Measurements from ENCODE around the gene PDCD5.

- TF ChIP-seq EZH2 (IDR thresholded peaks at IDR 0.05; ENCODE audit: low read depth): no peak
- TF ChIP-seq, protein P1, sequence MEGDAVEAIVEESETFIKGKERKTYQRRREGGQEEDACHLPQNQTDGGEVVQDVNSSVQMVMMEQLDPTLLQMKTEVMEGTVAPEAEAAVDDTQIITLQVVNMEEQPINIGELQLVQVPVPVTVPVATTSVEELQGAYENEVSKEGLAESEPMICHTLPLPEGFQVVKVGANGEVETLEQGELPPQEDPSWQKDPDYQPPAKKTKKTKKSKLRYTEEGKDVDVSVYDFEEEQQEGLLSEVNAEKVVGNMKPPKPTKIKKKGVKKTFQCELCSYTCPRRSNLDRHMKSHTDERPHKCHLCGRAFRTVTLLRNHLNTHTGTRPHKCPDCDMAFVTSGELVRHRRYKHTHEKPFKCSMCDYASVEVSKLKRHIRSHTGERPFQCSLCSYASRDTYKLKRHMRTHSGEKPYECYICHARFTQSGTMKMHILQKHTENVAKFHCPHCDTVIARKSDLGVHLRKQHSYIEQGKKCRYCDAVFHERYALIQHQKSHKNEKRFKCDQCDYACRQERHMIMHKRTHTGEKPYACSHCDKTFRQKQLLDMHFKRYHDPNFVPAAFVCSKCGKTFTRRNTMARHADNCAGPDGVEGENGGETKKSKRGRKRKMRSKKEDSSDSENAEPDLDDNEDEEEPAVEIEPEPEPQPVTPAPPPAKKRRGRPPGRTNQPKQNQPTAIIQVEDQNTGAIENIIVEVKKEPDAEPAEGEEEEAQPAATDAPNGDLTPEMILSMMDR (conservative IDR thresholded peaks at IDR 0.05): no peak
Observed at GRCh38 chr19:32613008-32613407, 32.0 kb downstream of the PDCD5 start.

Measured in PC-9 (cell line).